Suprapubic skin (tissue), 4 donors: ENCODE data around the gene TSSK1B. TPM values are rescaled to one million over a fixed set of nuclear protein-coding genes. Genes with fewer than 3 reads are reported as not detected.
"Not testable (repeated sequence)": the region's sequence is repeated elsewhere in the genome, so short reads cannot be mapped to it uniquely, and the experiment has no call there.

ENCODE experiments used
- DNase-seq, 2 donors: peaks; one replicate each; pipeline ENCODE4 v3.0.0-alpha.2; 2019; ENCODE audit warnings: low spot score in 2 of 2
- H3K27ac ChIP-seq: fragments of 200-600 bp; sonication (generic); one replicate; pipeline ENCODE4 v1.5.1; 2019
- H3K27me3 ChIP-seq: fragments of 200-600 bp; sonication (generic); one replicate; pipeline ENCODE4 v1.5.1; 2019
- H3K36me3 ChIP-seq: fragments of 200-600 bp; sonication (generic); one replicate; pipeline ENCODE4 v1.5.1; 2019
- H3K4me1 ChIP-seq: fragments of 200-600 bp; sonication (generic); one replicate; pipeline ENCODE4 v1.5.1; 2019
- H3K4me3 ChIP-seq: fragments of 200-600 bp; sonication (generic); one replicate; pipeline ENCODE4 v1.5.1; 2019; ENCODE audit warnings: mild to moderate bottlenecking
- H3K9me3 ChIP-seq: fragments of 200-600 bp; sonication (generic); one replicate; pipeline ENCODE4 v1.5.1; 2019
- EP300 ChIP-seq: sonication (generic); formaldehyde crosslinking; IDR thresholded peaks from one replicate; pipeline ENCODE4 v1.6.1; 2017; ENCODE audit warnings: antibody characterized with exemption
- POLR2A ChIP-seq, 2 donors: fragments of 450-650 bp; IDR thresholded peaks; one replicate each; pipeline ENCODE4 v1.6.1; 2017; ENCODE audit warnings: antibody characterized with exemption in 2 of 2, mild to moderate bottlenecking in 2 of 2, moderate library complexity in 2 of 2
- POLR2AphosphoS5 ChIP-seq, 3 donors: sonication (generic); formaldehyde crosslinking; IDR thresholded peaks; one replicate each; pipeline ENCODE4 v1.6.1; 2017; ENCODE audit warnings: antibody characterized with exemption in 3 of 3
- WGBS: methylation state at CpG from one replicate; pipeline ENCODE4 v1.1.5; 2018; 5-methylcytosine and 5-hydroxymethylcytosine counted together
- total RNA-seq, 4 donors: library from RNA; depleted of rRNA; stranded (reverse); fragments of >200 nt; gene quantifications; one replicate each; pipeline ENCODE4 v1.1.0, GENCODE V29; 2016
- TF ChIP-seq, protein P1 (sequence below), 2 donors: fragments of 200-600 bp in 1 of 2; fragments of 450-650 bp in 1 of 2; sonication (generic) in 1 of 2; IDR thresholded peaks; one replicate each; pipeline ENCODE4 v1.5.1; 2016 to 2019; ENCODE audit warnings: antibody characterized with exemption in 2 of 2, mild to moderate bottlenecking in 1 of 2, moderate library complexity in 1 of 2

TSSK1B gene, protein sequence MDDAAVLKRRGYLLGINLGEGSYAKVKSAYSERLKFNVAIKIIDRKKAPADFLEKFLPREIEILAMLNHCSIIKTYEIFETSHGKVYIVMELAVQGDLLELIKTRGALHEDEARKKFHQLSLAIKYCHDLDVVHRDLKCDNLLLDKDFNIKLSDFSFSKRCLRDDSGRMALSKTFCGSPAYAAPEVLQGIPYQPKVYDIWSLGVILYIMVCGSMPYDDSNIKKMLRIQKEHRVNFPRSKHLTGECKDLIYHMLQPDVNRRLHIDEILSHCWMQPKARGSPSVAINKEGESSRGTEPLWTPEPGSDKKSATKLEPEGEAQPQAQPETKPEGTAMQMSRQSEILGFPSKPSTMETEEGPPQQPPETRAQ
- total RNA-seq: 1 to 10 TPM in 2 of 4 donors, under 1 TPM in 1, not detected in 1; 0.42 to 3.9 (median 2.8) TPM

DNA sequence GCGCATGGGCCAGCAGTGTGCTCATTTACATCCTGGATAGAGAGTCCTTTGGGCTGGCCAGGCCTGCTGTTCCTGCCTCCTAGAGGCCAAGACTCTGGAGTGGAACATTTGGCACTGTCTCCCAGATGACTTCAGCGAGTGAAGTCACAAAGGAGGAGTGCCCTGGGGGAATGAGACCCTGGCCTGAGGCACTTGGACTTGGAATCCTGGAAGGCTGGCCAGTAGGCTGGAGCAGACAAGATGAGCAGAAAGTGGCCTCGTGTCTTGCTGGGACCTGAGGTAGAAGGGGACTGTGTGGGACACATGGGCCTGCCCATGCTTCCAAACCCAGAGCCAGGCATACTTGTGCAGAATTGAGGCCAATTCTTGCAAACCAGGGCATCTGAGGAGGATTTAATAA is at the start of gene TSSK1B:
TSSK1B (minus strand) TSS at position 101 of the 400 bp plus-strand sequence. CDS start 150 bp downstream, outside the sequence.
- H3K27me3 ChIP-seq: no peaks in the 10 kb centered on the region
- H3K27ac ChIP-seq: no peak within 1 kb of the TSS
- H3K4me3 ChIP-seq: no peak within 1 kb of the TSS
- no peak for TF ChIP-seq POLR2AphosphoS5 (IDR thresholded peaks at IDR 0.05)
- no peak for TF ChIP-seq POLR2A (IDR thresholded peaks at IDR 0.05)
- TF ChIP-seq, protein P1, sequence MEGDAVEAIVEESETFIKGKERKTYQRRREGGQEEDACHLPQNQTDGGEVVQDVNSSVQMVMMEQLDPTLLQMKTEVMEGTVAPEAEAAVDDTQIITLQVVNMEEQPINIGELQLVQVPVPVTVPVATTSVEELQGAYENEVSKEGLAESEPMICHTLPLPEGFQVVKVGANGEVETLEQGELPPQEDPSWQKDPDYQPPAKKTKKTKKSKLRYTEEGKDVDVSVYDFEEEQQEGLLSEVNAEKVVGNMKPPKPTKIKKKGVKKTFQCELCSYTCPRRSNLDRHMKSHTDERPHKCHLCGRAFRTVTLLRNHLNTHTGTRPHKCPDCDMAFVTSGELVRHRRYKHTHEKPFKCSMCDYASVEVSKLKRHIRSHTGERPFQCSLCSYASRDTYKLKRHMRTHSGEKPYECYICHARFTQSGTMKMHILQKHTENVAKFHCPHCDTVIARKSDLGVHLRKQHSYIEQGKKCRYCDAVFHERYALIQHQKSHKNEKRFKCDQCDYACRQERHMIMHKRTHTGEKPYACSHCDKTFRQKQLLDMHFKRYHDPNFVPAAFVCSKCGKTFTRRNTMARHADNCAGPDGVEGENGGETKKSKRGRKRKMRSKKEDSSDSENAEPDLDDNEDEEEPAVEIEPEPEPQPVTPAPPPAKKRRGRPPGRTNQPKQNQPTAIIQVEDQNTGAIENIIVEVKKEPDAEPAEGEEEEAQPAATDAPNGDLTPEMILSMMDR (IDR thresholded peaks at IDR 0.05): no peak
- no peak for TF ChIP-seq EP300
- WGBS: 25% methylated on average over 1 of the region's 3 CpGs
- no peaks in the 10 kb centered on the region for H3K4me1 ChIP-seq
- no peaks in the 10 kb centered on the region for H3K36me3 ChIP-seq
- DNase-seq: no peak
- no peaks in the 10 kb centered on the region for H3K9me3 ChIP-seq

DNA sequence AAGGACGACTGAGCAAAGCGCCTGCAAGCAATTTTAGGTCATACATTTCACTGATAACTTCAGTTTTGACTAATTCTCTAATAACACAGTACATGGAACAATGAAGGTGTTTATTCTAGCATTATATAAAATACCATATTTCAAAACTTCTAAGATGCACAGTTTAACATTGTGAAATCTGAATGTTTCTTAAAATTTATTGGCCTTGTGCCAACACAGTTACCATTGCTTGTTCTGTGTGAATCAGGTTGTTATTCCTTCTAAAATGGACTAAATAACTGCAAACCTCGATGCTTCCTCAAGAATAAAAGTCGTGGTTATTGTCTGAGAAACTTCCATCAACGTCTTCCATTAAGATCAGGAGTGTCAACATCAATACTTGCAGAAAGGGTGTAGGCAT is 45.5 kb upstream of the TSSK1B start:
- 73% methylated on average over 5 of the region's 5 CpGs for WGBS
- TF ChIP-seq EP300: no peak
- TF ChIP-seq POLR2A (IDR thresholded peaks at IDR 0.05): no peak
- no peak for TF ChIP-seq POLR2AphosphoS5 (IDR thresholded peaks at IDR 0.05)
- TF ChIP-seq, protein P1 (IDR thresholded peaks at IDR 0.05): no peak
- no peak for DNase-seq

DNA sequence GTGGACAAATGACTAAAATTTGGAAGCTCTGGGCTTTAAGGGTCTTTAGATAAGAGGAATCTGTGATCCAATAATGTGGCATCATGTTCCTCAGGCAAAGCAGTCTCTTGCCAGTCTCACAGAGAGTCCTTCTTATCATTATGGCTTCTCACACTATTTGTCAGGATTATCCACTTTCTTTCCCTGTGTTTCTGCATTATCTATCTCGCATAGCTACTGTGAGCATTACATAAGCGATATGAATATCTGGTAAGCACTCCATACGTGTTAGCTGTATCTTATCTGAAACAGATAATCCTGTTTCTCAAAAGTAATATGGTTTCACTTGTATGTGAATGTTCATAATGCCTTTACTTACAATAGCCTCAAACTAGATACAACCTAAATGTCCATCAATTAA is 43.9 kb upstream of the TSSK1B start:
- no peak for DNase-seq
- WGBS: 85% methylated on average over 3 of the region's 3 CpGs
- no peak for TF ChIP-seq POLR2AphosphoS5 (IDR thresholded peaks at IDR 0.05)
- no peak for TF ChIP-seq EP300
- TF ChIP-seq POLR2A (IDR thresholded peaks at IDR 0.05): no peak
- TF ChIP-seq, protein P1 (IDR thresholded peaks at IDR 0.05): no peak
- no peaks in the 10 kb centered on the region for H3K27me3 ChIP-seq
- H3K9me3 ChIP-seq: no peaks in the 10 kb centered on the region
- no peak overlapping the region for H3K27ac ChIP-seq
- no peaks in the 10 kb centered on the region for H3K36me3 ChIP-seq
- H3K4me1 ChIP-seq: no peaks in the 10 kb centered on the region
- H3K4me3 ChIP-seq: no peak overlapping the region

More for the DNA sequence above, 45.5 kb upstream of the TSSK1B start:
- Histone ChIP-seq H3K36me3 (no peaks in the 10 kb centered on the region), H3K4me3 (no peak overlapping the region), H3K27ac (no peak overlapping the region), H3K9me3 (no peaks in the 10 kb centered on the region), H3K4me1 (no peaks in the 10 kb centered on the region), H3K27me3 (no peaks in the 10 kb centered on the region)

DNA sequence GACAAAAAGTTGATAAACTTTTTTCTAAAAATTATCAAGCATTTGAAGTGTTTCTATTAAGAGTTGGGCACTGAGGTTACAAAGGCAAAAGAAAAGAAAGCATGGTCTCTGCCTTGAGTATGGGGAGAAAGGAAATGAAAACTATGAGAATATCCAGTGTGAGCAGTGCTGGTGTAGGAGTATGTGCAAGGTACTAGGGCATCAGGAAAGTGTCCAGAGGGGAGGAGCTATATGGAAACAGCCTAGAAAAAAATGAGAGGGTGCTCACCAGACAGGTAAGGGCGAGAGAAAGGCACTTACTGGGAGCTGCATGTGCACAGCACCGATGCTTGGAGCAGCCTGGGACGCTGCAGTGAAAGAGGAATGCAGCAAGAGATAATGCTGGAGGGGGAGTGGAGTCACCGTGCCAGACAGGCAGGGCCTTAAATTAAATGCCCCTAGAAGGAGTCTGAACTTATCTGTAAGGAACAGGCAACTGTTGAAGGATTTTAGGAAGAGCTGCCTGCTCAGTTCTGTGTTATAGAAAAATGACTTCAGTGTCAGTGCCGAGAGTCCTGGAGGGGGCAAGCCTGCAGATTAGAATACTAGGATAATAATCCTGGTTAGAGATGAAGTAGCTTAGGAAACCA is 39.4 kb upstream of the TSSK1B start:
- Histone ChIP-seq H3K9me3 (no peaks in the 10 kb centered on the region), H3K4me1 (no peaks in the 10 kb centered on the region), H3K4me3 (no peak overlapping the region), H3K27me3 (no peaks in the 10 kb centered on the region), H3K27ac (no peak overlapping the region), H3K36me3 (no peaks in the 10 kb centered on the region)
- WGBS: 32% methylated on average over 5 of the region's 5 CpGs
- TF ChIP-seq EP300 (no peak), POLR2AphosphoS5 (IDR thresholded peaks at IDR 0.05) (no peak), POLR2A (IDR thresholded peaks at IDR 0.05) (no peak)
- TF ChIP-seq, protein P1 (IDR thresholded peaks at IDR 0.05): no peak
- DNase-seq: no peak

DNA sequence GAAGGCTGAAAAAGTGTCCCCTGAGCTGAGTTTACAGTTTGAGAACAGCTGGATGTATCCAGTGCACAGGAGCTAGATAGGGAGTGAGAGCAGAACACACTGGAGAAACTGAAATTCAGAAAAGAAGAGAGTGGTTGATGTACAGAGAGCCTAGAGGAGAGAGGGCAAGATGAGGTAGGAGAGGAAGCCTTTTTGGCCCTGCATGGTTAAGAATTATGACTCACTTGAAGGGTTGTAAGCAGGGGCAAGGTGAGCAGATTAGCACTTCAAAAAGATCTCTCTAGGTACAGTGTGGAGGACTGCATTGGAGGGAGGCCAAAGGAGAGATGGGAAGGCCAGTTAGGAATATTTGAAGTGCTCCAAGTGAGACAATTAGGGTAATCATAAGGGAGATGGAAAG is 28.2 kb upstream of the TSSK1B start:
- no peak overlapping the region for H3K4me3 ChIP-seq
- H3K27me3 ChIP-seq: no peaks in the 10 kb centered on the region
- H3K27ac ChIP-seq: no peak overlapping the region
- TF ChIP-seq POLR2A (IDR thresholded peaks at IDR 0.05): no peak
- TF ChIP-seq, protein P1 (IDR thresholded peaks at IDR 0.05): no peak
- no peak for TF ChIP-seq POLR2AphosphoS5 (IDR thresholded peaks at IDR 0.05)
- TF ChIP-seq EP300: no peak
- DNase-seq: no peak
- H3K9me3 ChIP-seq: no peaks in the 10 kb centered on the region
- no peaks in the 10 kb centered on the region for H3K36me3 ChIP-seq
- no peaks in the 10 kb centered on the region for H3K4me1 ChIP-seq

DNA sequence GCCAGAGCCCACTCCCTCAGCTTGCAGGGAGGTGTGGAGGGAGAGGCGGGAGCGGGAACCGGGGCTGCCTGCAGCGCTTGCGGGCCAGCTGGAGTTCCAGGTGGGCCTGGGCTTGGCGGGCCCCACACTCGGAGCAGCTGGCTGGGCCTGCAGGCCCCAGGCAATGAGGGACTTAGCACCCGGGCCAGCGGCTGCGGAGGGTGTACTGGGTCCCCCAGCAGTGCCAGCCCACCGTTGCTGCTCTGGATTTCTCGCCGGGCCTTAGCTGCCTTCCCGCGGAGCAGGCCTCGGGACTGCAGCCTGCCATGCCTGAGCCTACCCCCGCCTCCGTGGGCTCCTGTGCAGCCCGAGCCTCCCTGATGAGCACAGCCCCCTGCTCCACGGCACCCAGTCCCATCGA is 22.3 kb upstream of the TSSK1B start:
- H3K4me3 ChIP-seq, DNase-seq, H3K4me1 ChIP-seq, H3K27me3 ChIP-seq, H3K9me3 ChIP-seq, H3K36me3 ChIP-seq, H3K27ac ChIP-seq: not testable (repeated sequence)
- WGBS: 96% methylated on average over 9 of the region's 21 CpGs
